Inflammatory macrophage treated with lipopolysaccharide for 4 hours (primary cell): ENCODE data around the gene ZNF750.

ENCODE experiments used
- DNase-seq: peaks from one replicate; pipeline ENCODE4 v3.0.0-alpha.2; 2020

ZNF750 gene

DNA sequence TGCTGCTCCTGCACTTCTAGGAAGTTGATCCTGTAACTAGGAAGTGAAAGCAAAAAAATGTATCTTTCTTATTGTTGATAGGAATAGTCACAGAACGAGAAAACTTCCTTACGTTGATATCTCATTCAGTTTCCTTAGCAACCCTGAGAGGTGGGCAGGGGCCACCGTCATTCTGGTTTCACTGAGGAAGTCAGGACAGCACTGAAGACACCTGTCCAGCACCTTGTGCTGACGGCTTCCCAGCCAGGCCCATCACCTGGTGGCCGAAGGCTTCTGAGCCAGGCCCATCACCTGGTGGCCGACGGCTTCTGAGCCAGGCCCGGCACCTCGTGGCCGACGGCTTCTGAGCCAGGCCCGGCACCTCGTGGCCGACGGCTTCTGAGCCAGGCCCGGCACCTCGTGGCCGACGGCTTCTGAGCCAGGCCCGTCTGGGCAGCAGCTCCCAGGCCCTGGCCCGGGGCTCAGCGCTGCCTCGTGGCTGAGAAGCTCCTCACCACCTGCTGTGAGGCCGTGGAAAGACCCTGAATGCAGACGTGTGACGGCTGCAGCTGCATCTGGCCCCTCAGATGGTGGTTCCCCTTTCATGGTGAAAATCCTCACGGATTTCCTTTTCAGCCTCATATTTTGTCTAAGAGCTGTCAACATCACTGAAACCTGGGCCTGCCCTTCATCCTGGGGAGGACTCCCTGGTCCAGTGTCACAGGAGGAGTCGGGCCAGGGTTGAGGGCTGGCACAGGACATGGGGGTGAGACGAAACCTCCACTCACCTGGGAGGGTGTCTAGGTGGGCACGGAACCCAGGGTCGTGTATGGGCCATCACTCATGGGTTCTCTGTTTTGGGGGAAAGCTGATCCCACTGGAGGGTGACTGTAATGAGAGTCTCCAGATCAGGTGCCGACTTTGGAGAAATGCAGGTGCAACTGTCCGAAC lies 33.0 kb upstream of the ZNF750 start:
- peak; percentile 23 for DNase-seq

DNA sequence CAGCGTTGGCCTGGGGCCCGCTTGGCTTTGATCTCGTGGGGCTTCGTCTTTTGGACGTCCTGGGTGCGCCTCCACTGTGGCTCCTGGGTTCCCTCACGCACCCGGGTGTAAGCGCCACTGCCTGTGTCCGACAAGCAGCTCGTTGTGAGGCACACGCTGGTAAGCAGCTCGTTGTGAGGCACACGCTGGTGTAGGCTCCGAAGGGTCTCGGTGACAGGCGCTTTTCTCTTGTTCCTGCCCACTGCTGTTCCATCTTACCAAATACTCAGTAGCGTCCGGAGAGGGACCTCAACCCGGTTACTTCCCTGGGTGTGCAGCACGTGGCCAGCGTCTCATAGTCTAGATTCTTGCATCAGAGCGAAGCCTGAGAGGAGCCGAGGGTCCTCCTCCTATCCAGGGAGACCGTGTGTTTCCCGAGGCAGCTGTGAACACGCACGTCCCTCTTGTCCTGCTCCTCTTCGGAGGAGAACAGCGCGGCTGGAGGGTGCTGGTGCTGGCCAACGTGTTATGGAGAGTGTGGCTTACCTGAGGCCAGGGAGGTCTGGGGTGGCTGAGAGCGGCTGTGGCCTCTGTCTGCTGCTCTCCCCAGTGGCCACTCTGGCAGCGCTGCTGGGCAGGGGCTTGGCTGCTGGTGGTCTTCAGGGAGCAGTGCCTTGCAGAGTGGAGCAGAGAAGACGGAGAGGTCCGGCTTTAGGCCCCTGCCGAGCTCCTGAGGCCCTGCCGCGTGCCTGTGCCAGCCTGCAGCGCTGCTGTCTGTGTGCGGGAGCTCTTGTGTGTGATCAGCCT lies 32.1 kb upstream of the ZNF750 start:
- no peak for DNase-seq

DNA sequence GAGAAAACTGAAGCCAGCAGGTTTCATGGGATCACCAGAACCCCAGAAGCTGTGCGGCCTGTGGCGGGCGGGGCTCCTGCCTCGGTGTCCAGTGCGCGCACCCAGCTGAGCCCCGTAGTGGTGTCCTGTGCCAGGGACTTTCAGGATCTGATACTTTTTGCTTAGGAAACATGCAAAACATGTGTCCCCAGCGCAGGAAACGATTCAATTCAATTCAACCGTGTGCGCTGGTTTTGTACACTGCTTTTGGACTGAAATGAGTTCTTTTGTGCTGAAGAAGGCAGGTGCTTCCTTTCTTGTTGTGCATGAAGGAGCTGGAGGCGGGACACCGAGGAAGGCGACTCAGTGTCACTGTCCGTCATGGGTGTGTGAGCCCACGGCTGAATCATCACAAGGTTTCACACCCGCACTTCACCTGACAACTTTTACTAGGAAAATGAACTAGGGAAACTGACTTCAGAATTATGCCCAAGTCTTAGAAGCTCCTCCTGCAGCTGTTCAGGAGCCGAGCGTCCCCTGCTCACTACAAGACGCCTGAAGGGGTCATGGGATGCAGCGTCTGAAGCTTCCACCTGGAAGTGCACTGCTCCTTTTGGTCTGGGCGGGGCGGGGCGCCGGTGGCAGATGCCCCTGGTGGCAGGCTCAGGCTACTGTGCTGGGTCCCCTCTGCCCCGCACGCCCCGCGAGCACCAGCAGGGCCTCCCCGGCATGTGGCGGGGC lies 31.4 kb upstream of the ZNF750 start:
- no peak for DNase-seq

DNA sequence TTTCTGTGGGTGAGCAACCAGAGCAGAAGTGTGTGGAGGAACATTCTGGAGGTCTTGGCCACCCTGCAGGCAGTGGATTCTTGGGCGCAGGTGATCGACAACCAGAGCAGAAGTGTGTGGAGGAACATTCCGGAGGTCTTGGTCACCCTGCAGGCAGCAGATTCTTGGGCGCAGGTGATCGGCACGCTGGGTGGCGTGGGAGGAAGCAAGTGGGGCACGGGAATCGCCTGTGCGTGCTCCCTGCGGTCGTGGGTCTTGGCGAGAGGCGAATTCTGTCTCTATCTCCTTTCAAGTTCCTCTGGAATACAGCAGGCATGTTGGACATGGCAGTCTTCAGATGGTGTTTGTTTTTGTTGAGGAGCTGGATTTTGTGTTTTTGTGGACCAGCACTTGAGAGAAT lies 30.7 kb upstream of the ZNF750 start:
- no peak for DNase-seq

DNA sequence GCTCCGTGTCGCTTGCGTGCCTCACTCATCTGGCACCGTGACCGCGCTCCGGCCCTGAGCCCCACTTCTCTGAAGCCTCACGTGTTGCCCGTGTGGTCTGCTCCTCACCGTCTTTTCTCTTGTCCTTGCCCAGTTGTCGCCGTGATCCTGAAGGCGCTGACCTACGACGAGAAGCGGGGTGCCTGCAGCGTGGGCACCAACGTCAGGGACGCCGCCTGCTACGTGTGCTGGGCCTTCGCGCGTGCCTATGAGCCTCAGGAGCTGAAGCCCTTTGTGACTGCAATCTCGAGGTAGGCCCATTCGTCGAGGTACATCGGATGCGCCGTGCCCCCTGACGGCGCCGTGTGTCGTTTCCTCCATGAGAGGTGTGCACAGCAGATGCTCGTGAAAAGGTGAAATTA lies 30.3 kb upstream of the ZNF750 start:
- DNase-seq, result no peak

DNA sequence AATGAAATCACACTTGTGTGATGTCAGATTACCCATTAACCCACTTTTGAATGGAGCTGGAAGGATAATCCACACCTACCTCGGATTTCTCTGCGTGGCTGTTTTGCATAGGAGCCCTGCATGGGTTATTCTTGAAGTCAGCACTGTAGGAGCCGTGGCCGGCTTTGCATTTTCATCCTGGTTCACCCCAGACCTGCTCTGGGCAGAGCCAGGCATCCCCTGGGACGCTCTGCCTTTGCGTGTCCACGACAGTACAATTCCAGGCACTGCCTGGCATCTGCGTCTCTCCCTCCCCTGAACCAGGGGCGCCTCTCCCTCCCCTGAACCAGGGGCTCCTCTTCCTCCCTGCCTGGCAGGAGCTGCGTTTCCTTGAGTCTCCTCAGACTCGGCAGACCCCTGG lies 29.7 kb upstream of the ZNF750 start:
- no peak for DNase-seq

DNA sequence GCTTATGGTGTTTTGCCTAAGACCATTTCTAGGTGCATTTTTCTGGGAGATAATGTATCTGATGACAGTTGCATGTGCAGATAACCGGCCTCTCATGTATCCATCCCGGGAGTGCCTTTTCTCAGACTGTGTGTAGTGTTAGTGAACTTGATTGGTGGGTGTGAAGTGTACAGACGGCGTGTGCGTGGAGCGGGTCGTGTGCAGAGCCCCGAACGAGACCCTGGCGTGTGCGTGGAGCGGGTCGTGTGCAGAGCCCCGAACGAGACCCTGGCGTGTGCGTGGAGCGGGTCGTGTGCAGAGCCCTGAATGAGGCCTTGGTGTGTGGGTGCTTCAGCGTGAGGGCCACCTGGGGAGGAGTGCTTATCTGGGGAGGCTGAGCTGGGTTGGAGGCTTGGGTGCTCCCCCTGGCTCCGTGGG lies 28.9 kb upstream of the ZNF750 start:
- DNase-seq, result no peak

DNA sequence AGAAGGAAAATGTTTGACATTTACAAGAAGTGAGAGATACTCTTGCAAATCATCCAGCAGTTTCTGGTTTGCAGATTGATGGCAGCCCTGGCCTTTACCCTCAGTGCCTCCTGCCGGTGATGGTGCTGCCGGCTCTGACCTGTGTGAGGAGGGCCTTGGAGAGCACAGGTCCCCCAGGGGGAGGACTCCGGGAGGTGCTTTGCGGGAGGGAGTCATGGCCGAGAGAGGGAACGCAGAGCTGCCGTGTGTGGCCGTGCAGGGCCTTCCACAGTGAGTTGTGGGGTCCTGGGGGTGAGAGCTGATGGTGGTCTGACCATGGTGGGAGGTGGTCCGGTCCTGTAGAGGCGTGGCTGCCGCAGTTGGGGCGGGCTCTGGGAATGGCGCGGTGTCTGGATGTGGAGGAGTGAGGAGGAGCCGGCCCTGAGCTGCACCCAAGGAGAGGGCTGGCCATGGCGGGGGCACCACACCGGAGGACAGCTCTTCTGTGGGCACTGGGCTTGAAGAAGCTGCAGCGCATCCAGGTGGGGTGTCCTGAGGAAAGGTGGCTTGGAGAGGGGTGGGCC lies 28.0 kb upstream of the ZNF750 start:
- DNase-seq, result no peak

DNA sequence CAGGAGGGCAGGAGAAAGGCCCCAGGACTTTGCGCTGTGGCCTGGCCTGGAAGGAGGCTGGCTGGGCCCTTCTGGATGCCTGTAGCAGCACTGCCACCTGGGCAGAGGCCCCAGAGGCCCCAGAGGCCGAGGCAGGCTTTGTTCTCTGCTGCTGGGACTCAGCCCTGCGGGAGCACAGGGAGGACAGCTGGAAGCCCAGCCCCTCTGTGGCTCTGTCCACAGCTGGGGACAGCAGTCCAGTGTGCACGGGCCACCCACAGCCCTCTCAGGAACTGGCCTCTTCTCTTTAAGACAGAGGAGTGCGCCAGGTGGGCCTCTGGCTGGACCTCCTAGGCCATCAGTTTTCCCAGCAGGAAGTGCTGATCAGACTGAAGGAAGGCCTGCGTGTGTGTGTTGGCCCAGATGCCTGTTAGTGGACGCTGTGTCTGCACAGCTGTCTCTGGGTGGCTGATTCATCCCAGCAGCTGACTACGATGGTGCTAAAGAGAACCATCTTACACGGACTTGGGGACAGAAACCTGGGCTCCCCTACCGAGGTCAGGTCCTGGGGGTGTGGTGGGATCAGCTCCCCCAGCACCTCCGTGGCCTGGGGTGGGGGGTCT lies 26.9 kb upstream of the ZNF750 start:
- no peak for DNase-seq

DNA sequence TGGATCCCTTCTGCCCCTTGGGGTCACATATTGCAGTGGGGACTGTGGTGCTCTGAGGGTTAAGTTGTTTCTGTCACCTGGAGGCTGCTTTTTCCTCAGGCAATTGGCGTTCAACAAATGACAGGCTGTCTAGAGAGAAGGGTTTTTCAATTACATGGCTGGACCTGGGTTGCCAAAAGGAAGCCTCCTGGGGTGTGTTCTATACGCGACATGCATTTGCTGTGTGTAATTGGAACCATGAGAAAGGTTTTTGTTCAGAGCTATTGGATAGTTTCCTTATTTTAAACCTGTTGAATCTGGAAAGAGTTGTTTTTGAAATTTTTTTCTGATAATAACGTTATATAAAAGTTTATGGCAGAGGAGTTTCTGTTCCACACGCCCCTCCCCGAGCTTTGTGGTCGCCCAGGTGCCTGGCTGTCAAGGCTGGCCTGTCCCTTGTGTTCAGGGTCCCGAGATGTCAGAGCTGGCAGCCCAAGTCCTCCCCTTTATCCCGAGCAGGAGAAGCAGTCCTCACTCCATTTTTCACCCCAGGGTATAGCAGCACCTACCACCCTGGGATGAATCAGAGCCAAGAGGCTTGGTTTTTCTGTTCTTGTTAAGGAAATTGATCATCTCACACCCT lies 26.1 kb upstream of the ZNF750 start:
- DNase-seq, result no peak

DNA sequence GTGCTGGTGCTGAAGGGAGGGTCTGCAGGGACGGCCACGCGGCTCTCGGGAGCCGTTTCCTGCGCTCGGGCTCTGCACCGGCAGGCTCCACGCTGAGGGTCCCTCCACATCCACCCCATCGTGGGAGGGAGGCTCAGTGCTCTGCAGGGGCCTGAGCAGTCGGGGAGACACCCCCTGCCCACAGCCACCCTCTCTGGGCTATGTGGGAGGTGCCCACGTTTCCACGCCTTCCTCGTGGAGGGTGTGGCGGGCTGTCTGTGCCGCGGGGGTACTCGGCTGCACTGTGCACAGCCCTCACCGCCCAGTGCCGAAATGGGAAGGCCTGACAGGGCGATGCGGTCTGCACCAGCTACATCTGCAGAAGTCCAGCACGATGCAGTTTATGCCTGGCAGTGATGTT lies 25.5 kb upstream of the ZNF750 start:
- no peak for DNase-seq

DNA sequence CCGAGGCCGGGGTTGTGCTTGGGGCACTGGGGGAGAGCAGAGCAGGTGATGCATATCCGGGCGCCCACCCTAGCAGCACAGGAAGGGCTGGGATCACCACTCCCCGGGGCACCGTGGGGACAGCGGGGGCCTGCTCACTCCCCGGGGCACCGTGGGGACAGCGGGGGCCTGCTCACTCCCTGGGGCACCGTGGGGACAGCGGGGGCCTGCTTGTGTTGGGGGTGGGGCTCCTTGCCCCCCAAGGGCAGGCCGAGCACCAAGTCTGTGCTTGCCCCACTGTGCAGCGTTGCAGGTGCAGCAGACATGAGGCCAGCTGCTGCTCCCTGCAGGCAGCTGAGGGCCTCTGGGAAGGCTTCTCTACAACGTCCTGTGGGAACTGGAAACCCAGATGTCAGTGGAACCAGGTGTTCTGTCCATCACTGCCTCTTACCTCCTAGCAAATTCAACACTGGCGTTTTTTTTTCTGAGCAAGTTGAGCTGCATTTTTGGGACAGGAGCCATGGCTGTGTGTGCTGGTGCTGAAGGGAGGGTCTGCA lies 25.0 kb upstream of the ZNF750 start:
- DNase-seq, result no peak

DNA sequence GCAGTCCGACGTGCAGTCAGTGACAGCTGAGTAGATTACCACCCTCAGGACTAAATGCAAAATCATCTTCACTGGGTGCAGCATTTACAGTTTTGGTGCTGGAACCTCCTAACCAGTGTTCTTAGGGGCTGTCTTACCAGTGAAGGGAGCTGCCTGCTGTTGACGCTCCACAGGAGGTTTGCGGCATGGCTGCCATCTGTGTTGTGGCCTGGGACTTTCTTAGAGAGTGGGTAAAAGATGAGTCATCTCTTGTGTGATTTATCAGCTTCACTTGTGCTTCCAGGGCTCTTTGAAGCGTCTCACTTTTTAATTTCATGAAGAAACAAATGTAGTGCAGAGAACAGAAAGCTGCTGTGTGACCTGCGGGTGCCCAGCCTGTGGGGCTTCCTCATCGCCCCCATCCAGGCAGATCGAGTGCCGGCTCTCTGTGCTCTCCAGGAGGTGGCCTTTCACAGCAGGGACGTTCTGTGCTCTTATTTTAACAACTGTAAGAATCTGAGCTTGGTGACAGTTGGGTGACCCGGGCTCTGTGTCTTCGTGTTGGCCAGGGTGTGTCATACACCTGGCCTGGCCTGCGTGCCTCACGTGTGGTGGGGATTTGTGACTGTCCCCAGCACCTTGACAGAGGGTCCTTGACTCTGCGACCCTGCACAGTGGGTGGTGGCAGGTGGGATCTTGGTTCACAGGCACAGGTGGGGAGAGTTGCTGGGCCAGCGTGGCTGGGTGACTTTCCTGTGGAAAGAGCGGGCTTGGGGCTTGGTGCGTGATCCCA lies 24.3 kb upstream of the ZNF750 start:
- peak; percentile 52 for DNase-seq

DNA sequence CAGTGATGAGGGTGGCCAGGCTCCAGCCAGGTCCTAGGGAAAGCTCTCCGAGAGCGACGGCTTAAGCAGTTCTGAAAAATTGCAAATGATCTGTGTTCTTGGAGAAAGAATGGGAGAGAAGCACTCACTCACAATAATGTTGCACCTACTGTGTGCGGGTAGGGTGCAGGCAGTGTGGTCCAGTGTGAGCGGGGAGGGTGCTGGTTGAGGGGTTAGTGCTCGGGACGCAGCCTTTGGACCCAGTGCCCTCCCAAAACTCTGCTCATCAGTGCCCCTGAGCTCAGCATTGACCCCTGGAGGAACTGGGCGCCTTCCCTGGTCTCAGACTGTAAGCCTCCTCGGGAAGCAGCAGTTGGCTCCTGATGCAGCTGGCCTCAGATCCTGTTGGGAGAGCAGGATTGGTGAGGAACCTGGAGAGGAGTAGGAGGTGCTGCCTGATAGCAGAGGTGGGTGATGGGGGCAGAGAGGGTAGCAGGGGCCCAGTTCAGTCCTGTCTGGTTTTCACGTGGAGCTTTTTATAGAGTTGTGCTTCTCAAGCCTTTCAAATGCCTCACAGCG lies 23.6 kb upstream of the ZNF750 start:
- no peak for DNase-seq

DNA sequence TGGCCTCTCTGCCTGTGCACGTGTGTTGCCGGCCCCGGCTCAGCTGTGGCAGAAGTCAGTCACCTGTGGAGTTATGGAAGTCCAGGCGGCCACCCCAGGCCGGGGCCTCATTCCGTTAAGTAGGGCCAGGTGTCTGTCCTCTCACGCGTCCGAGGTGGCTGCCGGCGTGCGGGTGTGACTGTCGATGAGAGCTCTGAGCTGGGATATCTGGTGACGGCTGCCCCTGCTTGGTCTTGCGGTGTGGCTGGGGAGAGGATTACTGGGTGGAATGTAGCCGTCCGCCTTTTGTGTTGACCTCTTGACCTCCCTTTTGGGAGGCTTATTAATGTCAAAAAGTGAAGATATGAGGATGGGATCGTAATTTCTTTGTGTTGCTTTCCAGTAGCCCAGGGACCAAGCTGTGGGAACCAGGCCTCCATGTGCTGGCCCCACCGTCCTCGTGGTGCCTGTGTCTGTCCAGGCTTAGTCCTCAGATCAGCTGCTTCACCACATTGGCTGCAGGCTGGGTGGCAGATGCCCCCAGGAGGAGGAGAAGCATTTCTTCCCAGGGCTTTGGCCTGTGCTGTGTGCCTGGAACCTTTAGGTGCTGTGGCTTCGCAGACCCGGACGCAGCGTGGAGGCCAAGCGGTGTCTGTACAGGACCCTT lies 23.0 kb upstream of the ZNF750 start:
- DNase-seq, result no peak

DNA sequence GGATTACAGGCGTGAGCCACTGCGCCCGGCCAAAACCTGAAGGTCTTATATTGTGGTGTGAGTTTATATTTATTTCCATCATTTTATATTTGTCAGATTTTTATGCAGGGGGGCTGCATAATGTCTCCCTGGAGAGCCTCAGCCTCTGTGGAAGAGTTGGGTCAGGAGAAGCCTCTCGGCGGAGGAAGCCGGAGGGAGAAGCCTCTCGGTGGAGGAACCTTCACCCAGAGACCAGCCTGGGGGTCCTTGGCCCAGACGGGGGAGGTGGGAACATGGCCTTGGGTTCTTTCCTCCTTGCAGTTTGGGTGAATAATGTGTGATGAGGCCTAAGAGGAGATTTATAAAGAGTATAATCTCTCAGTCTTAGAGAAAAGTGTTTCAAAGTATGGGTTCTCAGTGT lies 22.4 kb upstream of the ZNF750 start:
- no peak for DNase-seq

DNA sequence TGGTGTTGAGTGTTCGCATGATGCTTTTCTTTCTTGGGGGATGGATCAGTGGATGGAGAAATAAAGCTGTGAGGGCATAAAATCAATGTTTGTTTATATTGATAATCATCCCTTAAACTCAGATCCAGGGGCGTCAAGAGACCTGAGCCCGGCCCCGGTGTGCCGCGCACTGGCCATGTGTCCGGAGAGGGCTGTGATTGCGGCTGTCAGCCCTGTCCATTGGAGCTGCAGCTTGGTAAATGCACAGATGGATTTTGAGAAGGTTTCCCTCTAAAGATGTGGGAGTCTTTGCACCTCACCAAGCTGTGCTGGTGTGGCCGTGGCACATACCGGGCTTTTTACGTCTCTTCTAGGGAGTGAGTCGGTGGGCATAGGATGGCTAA lies 21.6 kb upstream of the ZNF750 start:
- DNase-seq, result no peak

DNA sequence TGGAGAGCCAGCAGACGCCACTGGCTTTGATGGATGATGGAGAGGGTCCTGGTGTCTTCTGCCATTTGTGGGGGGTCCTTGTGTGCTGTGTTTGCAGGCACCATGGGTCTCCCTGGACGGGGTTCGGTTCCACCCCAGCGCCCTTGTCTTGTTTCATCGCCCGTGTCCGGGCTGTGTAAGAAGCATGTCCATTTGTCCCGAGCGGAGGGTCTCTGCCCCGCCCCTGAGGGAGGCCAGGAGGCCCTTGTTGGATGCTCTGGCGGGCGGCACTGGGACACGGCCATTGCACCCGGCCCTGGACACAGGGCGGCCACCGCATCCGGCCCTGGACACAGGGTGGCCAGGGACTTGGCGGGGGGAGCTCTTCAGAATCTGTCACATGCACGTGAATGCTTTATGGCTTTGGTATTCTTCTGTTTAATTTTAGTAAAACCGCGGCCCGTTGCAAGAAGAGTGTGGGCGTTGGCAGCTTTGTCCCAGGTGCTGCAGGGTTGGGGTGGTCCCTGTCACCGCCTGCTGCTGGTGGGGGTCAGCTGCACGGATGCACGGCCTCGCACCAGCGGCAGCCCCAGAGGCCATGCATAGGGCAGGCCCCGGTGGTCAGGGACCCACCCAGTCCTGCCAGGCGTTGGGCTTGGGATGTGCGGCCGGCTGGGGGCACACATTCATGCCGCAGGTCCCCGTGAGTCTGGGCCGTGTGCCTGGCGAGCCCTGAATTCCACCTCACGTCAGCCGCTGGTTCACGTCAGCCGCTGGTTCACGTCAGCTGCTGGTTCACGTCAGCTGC lies 21.0 kb upstream of the ZNF750 start:
- DNase-seq, result no peak
